Measurements from ENCODE around the gene PCMT1.
A peak's percentile ranks its signal among the peaks of the same experiment; 100 is the strongest.
"Not testable (repeated sequence)": the region's sequence is repeated elsewhere in the genome, so short reads cannot be mapped to it uniquely, and the experiment has no call there.

Gene PCMT1

DNA sequence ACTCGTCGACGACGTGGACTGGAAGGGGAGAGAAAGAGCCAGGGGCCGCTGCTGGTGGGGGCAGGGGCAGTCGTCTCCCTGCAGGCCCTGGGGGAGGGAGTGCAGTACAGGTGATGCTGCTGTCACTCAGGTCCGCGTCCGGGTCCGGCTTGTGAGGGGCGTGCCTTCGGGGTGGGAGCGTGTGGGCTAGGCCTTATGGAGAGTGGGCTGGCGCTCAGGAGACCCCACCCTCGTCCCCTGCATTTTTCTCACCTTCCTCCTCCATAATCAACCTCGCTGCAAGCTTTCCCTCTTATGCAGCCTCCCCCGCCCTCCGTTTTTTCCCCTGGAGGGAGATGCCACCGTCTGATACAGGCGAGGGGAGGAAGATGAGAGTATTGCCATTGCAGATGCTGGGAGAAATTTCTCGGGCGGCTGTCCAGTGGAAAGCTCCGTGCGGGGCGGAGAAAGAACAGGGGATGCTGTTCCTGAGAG, 632 bp downstream of the PCMT1 start:
- DNase-seq (ENCODE audit: low spot score) = peak; percentile 65

DNA sequence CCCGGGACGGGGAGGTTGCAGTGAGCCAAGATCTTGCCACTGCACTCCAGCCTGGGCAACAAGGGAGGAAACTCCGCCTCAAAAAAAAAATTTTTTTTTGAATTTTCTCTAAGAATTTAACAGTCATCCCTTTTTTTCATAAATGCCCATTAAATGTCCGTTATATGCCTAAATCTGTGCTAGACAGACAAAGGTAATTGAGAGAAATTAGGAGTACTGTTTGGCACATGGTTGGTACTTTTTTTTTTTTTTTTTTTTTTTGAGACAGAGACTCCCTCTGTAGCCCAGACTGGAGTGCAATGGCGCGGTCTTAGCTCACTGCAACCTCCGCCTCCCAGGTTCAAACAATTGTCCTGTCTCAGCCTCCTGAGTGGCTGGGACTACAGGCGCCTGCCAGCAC, 1.7 kb downstream of the PCMT1 start:
- DNase-seq (ENCODE audit: low spot score) = no peak

DNA sequence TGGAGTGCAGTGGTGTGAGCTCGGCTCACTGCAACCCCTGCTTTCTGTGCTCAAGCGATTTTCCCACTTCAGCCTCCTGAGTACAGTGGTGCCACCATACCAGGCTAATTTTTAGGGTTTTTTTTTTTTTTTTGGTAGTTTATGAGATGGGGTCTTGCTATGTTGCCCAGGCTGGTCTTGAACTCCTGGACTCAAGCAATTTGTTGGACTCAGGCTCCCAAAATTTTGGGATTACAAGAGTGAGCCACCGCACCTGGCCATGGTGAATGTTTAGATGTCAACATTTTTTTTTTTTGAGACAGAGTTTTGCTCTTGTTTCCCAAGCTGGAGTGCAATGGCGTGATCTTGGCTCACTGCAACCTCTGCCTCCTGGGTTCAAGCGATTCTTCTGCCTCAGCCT, 2.4 kb downstream of the PCMT1 start:
- DNase-seq (ENCODE audit: low spot score) = not testable (repeated sequence)

DNA sequence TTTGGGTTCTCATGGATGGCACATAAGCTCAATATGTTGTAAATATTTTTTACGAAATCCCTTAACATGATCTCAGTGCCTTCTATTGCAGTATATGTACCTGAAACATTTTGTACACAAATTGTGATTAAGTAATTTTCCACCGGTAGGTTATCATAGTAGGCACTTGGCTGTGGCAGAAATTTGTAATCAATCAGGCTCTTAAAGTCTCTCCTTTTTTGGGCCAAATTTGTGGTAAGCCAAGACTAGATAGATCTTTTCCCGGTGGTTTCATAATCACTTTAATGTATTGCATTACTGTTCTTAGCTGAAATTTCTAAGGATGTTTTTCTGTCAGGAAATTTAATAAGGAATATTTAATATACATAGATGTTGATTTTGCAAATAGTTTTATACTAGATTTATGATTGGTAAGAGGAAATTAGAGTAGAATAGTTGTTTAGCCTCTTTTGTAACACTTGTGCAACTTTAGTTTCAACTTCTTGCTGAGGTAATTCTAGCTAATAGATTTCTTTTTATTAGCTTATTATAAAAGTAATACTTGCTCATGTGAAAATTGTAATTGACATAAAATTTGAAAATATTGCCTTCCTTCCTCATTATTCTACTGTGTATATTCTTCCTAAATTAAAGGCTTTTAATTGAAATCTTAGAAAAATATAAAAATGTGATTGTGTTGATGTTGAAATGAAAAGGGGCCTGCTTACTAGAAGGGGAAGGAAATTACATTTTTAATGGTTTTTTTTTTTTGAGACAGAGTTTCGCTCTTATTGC, 3.2 kb downstream of the PCMT1 start:
- no peak for DNase-seq (ENCODE audit: low spot score)

DNA sequence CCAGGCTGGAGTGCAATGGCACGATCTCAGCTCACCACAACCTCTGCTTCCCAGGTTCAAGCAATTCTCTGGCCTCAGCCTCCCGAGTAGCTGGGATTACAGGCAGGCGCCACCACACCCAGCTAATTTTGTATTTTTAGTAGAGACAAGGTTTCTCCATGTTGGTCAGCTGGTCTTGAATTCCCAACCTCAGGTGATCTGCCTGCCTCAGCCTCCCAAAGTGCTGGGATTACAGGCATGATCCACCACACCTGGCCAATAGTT, 3.8 kb downstream of the PCMT1 start:
- not testable (repeated sequence) for DNase-seq (ENCODE audit: low spot score)

DNA sequence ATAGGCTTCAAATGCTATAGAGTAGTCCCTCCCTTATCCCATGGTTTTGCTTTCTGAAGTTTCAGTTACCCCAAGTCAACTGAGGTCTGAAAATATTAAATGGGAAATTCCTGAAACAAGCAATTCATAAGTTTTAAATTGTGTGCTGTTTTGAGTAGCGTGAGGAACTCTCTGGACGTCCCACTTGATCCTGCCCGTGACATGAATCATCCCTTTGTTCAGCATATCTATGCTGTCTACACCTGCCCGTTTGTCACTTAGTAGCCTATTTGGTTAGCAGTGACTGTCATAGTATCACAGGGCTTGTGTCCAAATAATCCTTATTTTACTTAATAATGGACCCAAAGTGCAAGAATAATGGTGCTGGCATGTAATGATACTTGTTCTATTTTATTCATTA, 5.0 kb downstream of the PCMT1 start:
- no peak for DNase-seq (ENCODE audit: low spot score)

DNA sequence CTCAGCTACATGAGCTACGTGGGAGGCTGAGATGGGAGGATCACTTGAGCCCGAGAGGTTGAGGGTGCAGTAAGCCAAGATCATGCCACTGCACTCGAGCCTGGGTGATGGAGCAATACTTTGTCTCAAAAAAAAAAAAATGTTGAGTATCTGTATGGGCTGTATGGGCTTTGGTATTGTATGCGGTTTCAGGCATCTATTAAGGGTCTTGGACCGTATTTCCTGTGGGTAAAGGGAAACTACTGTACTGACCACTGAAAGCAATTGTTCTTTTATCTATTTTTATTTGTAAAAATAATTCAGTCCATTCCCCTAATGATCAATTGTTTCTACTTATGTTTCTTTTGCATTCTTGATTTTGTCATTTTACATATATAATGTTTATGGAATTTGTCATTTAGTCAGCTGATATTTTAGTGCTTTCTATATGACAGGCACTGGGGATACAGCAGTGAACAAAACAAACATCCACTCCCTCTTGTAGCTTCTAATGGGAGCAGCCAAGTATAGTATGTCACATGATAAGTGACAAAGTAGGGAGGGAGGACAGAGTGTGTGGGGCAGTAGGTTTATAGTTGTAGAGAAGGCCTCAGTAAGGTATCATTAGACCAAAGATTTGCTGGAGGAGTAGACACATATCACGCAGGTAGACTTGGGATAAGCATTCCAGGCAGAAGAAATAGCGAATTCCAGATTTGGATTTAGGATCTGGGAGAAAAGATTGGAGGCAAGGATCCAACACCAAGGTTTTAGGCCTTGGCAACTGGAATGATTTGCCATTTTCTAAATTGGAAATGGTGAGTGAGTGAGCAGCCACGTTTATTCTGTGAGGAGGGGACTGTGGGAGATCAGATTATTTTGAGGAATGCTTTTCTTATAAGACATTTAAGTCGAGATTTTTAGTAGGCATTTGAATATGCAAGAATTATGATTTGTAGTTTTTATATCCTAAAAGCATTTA, 6.0 kb downstream of the PCMT1 start:
- no peak for DNase-seq (ENCODE audit: low spot score)

DNA sequence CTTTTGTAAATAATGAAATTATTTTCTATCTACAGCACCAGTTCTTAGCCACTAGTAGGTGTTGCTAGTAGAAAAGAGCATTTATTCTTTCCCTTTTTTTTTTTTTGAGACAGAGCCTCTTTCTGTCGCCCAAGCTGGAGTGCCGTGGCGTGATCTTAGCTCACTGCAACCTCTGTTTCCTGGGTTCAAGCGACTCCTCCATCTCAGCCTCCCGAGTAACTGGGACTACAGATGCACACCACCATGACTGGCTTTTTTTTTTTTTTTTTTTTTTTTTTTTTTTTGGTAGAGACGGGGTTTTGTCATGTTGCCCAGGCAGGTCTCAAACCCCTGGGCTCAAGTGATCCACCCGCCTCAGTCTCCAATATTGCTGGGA, 6.7 kb downstream of the PCMT1 start:
- no peak for DNase-seq (ENCODE audit: low spot score)

DNA sequence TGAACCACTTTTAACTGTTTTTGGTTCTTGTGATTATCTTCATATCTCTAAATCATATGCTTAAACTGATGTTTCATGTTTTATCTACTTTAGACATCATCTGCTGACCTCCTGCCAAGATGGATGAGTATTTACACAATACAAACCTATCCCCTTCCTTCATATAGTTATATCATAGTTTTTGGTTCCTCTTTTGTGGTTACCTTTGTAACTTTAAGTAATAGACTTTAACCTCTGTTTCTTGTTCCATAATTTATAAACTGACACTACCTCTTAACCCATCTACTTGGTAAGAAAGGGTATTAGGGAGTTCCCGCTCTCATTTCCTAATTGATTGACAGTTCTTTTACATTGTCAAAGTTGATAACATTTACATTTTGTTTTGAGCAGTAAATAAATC, 11.9 kb downstream of the PCMT1 start:
- DNase-seq (ENCODE audit: low spot score) = no peak

DNA sequence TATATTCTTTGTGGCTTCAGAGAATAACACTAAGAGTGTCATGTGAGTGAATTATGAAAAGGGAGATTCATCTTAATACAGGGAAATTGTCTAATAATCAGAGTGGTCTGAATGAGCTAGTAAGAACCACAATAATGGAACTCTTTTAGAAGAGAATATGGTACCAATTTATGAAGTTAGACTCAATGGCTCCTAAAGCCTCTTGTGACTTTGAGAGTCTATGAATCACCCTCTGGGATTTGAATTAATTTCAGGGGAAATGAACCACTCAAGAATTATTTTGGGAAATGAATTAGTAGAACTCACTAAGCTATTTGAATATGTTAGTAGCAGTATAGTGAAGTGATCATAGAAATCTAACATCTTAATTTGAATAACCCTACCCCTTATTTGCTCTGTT, 14.3 kb downstream of the PCMT1 start:
- no peak for DNase-seq (ENCODE audit: low spot score)

DNA sequence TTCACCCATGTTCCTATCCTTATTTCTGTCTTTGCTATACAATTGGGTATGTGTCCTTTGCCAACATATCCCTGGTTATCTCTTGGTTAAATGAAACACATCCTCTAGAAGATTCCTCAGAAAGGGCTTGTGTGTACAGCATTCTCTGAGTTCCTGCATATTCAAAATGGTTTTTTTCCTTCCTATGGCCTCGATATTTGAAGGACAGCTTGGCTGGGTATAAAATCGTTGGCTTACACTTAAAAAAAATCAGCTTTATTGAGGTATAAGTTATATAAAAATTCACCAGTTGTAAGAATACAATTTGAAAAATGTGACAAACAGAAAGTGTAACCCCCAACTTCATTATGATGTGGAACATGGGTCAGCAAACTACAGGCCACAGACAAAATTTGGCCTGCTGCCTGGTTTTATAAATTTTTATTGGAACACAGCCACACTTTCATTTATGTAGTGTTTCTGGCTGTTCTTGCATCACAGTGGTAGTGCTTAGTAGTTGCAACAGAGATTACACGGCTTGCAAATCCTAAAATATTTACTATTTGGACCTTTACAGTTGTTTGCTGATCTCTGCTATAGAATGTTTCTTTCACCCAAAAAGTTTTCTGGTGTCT, 16.7 kb downstream of the PCMT1 start:
- DNase-seq (ENCODE audit: low spot score) = no peak

DNA sequence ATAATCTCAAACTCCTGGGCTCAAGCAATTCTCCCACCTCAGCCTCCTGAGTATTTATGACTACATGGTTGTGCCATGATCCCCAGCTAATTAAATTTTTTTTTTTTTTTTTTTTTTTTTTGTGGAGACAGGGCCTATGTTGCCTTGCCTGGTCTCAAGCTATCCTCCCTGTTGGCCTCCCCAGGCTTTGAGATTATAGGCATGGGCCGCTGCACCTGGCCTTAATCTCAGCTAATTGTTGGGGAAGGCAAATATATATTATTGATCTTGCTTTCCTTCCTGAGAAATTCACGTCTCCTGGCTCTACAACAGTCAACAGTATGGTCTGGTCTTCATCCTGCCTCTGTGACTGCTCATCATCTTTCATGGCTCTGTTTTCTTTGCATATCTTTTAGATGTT, 20.1 kb downstream of the PCMT1 start:
- DNase-seq (ENCODE audit: low spot score) = no peak

DNA sequence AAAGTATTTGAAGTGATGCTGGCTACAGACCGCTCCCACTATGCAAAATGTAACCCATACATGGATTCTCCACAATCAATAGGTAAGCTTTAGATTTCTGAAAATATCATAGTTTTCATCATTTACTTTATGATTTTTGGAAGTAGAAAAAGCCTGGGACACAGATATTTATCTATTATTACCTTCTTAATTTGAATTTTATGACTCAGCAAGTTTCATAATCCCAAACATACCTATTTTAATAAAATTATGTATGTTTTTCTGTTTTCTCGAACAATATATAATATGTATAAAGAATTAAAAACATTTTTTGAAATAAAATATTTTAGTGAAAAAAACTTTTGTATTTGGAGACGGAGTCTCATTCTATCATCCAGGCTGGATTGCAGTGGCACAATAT, 21.6 kb downstream of the PCMT1 start:
- DNase-seq (ENCODE audit: low spot score) = no peak

DNA sequence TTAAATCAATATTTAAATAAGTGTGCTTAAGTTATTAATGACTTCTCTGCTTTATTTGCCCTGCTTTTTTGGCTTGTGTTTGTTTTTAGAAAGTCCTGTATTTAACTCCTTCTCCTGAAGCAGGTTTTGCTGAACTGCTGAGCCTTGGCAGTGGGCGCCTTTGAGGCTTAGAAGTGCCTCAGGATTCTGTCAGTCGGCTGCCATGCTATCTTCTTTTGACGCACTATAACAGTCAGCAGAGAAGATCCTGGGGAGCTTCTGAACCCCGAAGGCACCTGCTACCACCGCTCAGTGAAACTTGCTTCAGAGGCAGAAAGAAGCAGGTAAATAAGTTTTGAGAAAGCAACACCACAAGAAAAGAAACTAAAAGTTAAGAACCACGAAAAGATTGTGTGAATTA, 22.4 kb downstream of the PCMT1 start:
- no peak for DNase-seq (ENCODE audit: low spot score)

DNA sequence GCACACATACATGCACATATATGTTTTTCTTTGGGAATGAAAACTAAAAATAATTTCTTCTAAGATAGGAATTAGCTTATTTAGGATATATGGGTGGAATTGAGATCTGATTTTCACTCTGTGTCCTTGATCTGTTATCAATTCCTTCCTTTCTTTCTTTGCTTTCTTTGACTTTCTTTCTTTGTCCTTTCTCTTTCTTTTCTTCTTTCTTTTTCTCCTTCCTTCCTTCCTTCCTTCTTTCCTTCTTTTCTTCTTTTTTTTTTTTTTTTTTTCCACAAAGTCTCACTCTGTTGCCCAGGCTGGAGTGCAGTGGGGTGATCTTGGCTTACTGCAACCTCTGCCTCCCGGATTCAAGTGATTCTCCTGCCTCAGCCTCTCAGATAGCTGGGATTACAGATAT, 28.1 kb downstream of the PCMT1 start:
- no peak for DNase-seq (ENCODE audit: low spot score)

DNA sequence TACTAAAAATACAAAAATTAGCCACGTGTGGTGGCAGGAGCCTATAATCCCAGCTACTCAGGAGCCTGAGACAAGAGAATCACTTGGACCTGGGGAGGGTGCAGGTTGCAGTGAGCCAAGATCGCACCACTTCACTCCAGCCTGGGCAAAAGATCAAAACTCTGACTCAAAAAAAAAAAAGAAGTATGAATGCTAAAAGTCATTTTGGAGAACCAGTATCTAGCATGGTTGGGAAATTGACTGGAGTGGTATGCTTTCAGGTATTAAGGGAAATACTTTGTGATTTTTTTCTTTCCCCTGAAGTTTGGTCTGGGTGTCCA, 30.1 kb downstream of the PCMT1 start:
- no peak for DNase-seq (ENCODE audit: low spot score)

DNA sequence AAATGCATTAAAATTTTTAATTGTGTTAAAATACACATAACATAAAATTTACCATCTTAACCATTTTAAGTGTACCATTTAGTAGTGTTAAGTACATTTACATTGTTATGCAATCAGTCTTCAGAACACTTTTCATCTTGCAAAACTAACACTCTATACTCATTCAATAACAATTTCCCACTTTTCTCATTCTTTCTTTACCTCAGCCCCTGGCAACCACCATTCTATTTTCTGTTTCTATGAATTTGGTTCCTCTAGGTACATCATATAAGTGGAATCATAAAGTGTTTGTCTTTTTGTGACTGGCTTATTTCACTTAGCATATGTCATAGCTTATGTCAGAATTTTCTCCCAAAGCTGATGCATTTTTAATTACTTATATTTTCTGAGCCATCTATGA, 32.2 kb downstream of the PCMT1 start:
- no peak for DNase-seq (ENCODE audit: low spot score)

DNA sequence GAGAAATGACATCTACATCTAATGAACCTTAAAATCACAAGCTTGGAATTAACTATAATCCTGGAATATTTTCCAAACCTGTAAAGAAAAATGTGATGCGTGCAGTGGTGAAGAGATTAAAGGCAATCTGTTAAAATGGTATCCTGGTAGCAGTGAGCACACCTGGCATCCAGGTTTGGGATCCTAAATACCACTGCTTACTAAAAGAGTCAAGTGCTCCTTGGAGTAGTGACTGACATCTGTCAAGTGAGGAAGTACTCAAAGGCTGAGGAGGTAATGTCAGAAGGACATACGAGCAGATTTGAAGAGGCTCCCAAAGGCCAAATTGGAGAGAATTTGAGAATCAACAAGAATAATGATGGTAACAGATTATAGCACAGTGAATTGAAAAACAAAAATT, 32.8 kb downstream of the PCMT1 start:
- DNase-seq (ENCODE audit: low spot score) = no peak

DNA sequence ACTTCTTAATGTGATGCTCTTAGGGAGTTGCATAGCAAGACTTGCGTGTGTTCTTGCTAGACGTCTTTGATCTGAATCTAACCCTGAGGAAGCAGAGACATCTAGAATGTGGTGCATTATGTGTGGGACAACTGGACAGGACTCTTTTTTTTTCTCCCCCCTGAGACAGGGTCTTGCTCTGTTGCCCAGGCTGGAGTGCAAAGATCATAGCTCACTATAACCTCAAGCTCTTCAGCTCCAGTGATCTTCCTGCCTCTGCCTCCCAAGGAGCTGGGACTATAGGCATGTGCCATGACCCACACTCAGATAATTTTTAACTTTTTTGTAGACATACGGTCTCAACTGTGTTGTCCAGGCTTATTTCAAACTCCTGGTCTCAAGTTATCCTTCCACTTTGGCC, 34.0 kb downstream of the PCMT1 start:
- no peak for DNase-seq (ENCODE audit: low spot score)

DNA sequence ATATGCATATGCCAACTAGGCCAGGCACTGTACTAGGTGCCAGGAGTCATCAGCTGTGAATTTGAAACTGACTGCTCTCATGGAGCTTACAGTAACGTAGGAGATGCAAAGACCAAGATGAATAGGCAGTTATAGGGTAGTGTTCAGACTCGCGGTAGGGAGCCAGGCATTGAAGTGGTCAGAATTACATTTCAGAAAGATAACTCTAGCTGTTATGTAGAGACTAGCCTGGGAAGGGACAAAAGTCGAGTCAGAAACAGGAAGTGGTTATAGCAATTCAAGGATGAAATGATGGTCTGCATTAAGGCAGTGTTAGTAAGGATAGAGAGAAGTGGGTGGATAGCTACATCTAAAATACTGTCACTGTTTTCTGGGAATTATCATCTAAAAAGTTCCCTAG, 56.6 kb downstream of the PCMT1 start:
- DNase-seq (ENCODE audit: low spot score) = no peak

DNA sequence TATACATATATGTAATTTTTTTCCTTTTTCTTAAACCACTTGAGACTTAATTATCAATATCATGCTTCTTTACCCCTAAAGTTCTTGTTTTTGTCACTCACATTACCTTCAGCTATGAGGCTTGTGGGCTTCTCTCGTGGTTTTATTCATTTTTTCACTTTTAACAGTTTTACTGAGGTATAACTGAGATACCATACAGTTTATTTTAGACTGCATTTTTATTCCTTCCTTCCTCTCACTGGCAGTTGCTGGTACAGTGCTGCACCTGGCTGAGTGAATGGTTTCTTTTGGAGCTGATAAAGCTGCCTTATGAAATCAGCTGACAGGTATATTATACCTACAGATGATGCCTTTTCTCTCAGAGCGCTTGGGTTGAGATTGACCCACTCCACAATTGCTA, 60.3 kb downstream of the PCMT1 start:
- no peak for DNase-seq (ENCODE audit: low spot score)

DNA sequence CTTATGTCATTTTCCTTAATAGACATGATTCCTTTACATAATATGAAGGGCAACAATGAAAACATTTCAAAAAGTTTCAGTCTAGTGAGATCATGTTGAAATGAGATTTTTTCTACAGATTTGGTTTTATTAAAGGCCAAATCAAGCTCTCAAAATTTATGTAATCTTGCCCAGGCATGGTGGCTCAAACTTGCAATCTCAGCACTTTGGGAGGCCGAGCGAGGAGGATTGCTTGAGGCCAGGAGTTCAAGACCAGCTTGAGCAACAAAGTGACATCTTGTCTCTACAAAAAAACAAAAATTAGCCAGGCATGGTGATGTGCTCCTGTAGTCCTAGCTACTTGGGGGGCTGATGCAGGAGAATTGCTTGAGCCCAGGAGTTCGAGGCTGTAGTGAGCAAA, 63.8 kb downstream of the PCMT1 start:
- DNase-seq (ENCODE audit: low spot score) = no peak

DNA sequence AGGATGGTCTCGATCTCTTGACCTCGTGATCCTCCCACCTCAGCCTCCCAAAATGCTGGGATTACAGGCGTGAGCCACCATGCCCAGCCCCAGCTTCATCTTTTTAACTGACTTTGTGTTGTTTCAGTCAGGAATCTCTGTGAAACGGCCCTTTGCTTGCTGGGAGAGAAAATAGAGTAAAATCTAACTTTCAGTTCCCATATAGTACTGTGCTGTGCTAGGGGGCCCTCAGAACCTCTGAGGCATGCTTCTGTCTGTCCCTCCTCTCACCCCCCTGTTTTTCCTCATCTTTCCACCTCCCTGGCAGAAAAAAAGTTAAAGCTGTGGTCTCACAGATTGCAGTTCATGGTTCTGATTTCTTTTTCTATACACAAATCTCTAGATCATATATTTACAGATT, 66.2 kb downstream of the PCMT1 start:
- DNase-seq (ENCODE audit: low spot score) = no peak

Measured in GM03348 (cell line).